ENCODE results near the gene BTBD9.

GRCh38 chr6:38518511-38519304 lies 121.0 kb downstream of the BTBD9 start:
- TF ChIP-seq POLR2A (IDR thresholded peaks at IDR 0.05; ENCODE audit: low read length) (no peak), GATA1 (IDR thresholded peaks at IDR 0.05; ENCODE audit: low read depth, low read length) (no peak)

Data from erythroblast (primary cell).